SU-DHL-6 (cell line): ENCODE data around the gene MARK3.

Experiments
- EZH2phosphoT487 ChIP-seq: fragments of 200-600 bp; sonication (generic), shearing (Covaris generic); conservative IDR thresholded peaks from 2 replicates; pipeline ENCODE4 v1.6.1; 2018; ENCODE audit warnings: mild to moderate bottlenecking, antibody characterized with exemption, low read length, moderate library complexity, mixed read lengths
- TF ChIP-seq, protein P1 (sequence below): fragments of 200-600 bp; sonication (generic); IDR thresholded peaks from one replicate; pipeline ENCODE4 v1.5.1; 2017; ENCODE audit warnings: antibody characterized with exemption, mild to moderate bottlenecking, low read length, moderate library complexity; ENCODE audit not compliant: insufficient read depth, poor library complexity, severe bottlenecking

DNA sequence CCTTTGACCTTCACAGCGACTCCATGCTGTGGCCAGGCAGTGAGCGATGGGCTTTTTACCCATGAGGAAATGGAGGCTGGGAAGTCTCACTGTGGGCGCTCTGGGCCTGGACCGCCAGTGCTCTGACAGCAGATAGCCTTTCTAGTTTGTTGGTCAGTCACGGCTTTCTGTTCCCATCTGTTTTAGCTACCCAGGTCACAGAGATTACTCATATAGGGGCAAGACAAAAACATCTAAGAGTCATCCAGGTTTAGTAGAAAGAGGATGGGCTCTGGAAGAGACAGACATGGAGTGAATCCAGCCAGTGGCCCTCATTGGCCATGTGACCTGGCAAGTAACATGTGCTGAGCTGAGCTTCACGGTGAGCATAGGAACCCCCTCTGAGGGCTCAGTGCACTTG lies 68.6 kb downstream of the MARK3 start:
- TF ChIP-seq, protein P1, sequence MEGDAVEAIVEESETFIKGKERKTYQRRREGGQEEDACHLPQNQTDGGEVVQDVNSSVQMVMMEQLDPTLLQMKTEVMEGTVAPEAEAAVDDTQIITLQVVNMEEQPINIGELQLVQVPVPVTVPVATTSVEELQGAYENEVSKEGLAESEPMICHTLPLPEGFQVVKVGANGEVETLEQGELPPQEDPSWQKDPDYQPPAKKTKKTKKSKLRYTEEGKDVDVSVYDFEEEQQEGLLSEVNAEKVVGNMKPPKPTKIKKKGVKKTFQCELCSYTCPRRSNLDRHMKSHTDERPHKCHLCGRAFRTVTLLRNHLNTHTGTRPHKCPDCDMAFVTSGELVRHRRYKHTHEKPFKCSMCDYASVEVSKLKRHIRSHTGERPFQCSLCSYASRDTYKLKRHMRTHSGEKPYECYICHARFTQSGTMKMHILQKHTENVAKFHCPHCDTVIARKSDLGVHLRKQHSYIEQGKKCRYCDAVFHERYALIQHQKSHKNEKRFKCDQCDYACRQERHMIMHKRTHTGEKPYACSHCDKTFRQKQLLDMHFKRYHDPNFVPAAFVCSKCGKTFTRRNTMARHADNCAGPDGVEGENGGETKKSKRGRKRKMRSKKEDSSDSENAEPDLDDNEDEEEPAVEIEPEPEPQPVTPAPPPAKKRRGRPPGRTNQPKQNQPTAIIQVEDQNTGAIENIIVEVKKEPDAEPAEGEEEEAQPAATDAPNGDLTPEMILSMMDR, result no peak
- no peak for TF ChIP-seq EZH2phosphoT487
